HTR-8/SVneo (cell line): ENCODE measurements around the gene ORM1.

Source experiments
- DNase-seq: peaks from one replicate; pipeline ENCODE4 v3.0.0; 2011; ENCODE audit warnings: low spot score, mixed read lengths; ENCODE audit not compliant: insufficient read length
- FAIRE-seq: peaks from 2 replicates; lab custom pipeline; 2011; peaks lifted over from hg19 to GRCh38; lab: Jason Lieb, UNC

Gene ORM1

GRCh38 chr9:114303571-114303970, 19.3 kb upstream of the ORM1 start:
- FAIRE-seq, result no peak
- no peak for DNase-seq

- FAIRE-seq (no peak), DNase-seq (no peak)
Observed at GRCh38 chr9:114303977-114304376, 18.9 kb upstream of the ORM1 start.

- DNase-seq (no peak), FAIRE-seq (no peak)
Observed at GRCh38 chr9:114304416-114305188, 18.3 kb upstream of the ORM1 start.

DNA sequence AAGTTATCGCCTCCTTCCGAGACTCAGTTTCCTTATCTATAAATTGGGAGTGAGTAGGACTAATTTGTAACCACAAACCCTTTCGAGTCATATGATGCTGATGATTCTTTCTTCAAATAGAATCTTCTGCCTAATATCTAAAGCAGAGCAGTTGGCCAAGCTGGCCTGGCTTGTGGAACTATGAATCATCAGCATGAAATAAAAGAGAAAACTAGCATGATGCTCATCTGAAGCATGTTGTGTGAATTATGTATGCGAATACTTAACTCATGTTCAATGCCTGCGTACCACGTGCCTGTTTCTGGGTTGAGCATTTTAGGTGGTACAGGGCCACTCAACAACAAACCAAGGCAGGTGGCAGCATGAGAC, 15.0 kb upstream of the ORM1 start:
- FAIRE-seq (no peak), DNase-seq (no peak)

- no peak for DNase-seq
- FAIRE-seq, result no peak
Observed at GRCh38 chr9:114308361-114308950, 14.4 kb upstream of the ORM1 start.

DNA sequence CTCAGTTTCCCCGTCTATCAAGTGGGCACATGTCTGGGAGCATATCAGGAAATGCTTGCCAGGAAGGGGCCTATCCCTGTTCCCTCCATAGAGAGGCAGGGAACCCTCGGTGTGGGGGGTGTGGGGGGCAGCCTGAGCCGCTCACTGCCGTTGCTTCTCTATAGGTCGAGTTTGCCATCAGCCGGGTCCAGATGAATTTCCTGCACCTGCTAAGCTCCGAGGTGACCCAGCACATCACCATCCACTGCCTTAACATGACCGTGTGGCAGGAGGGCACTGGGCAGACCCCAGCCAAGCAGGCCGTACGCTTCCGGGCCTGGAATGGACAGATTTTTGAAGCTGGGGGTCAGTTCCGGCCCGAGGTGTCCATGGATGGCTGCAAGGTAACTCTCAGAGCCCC, 13.8 kb upstream of the ORM1 start:
- no peak for FAIRE-seq

GRCh38 chr9:114310471-114311450, 12.1 kb upstream of the ORM1 start:
- no peak for DNase-seq
- no peak for FAIRE-seq

More for the DNA sequence above, 13.8 kb upstream of the ORM1 start:
- no peak for DNase-seq

DNA sequence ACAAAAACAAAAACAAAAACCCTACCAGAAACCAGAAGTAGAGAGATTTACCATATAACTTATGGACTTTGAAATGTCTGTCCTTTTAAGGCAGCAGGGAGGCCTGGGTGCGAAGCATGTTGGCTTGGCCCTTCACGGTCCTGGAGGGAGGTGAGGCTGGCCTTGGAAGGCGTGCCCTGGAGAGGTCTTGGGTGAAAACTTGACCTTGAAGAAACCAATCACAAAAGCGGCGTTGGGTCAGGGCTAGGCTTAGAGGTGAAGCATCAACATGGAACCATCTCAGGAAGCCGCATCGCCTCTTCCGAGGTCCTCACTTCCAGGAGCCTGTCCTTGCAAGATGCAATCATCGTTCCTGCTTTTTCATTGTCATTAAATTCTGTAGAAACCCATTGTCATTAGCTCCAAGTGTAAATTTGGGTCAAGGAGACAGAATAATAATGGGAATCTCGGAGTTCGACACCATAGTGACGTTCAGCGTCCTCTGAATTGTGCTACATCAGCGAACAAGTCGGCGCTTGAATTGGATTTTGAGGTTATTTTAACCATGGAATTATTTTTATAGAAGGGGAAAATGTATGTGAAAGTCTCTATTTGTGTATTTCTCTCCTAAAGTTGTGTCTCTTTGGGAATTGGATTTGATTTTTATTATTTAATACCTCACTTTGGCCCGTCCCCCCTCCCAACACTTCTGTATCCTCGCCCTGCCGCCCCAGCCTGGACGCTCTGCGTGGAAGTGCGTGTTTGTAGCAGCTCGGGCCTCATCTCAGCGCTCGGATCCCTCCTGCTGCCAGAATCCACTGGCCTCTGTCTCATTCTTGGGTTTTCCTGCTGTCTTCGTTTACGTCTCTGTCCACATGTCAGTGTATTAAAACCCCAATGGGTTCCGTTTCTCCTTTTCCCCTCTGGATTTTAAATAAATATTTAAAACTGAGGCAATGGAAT, 11.1 kb upstream of the ORM1 start:
- FAIRE-seq (no peak), DNase-seq (no peak)

GRCh38 chr9:114312513-114312875, 10.4 kb upstream of the ORM1 start:
- FAIRE-seq (no peak), DNase-seq (no peak)

- FAIRE-seq (no peak), DNase-seq (no peak)
Observed at GRCh38 chr9:114313186-114313585, 9.7 kb upstream of the ORM1 start.

DNA sequence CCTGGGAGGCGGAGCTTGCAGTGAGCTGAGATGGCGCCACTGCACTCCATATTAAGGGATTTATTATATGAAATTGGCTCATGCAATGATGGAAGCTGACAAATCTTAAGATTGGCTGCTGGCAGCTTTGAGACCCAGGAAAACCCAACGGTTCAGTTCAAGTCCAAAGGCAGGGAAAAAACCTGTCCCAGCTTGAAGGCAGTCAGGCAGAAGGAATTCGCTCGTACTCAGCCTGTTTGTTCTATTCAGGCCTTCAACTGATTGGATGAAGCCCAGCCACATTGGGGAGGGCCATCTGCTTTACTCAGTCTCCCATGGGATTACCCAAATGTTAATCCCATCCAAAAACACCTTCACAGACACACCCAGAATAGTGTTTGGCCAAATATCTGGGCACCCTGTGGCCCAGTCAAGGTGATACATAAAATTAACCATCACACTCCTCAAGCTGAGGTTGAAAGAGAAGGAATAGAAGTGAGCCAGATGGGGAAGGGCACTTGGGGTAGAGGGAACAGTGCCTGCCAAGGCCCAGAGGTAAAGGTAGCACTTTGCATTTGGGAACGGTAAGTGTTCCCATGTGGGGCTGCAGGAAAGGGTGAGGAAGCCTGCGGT, 8.5 kb upstream of the ORM1 start:
- no peak for FAIRE-seq
- DNase-seq, result no peak

DNA sequence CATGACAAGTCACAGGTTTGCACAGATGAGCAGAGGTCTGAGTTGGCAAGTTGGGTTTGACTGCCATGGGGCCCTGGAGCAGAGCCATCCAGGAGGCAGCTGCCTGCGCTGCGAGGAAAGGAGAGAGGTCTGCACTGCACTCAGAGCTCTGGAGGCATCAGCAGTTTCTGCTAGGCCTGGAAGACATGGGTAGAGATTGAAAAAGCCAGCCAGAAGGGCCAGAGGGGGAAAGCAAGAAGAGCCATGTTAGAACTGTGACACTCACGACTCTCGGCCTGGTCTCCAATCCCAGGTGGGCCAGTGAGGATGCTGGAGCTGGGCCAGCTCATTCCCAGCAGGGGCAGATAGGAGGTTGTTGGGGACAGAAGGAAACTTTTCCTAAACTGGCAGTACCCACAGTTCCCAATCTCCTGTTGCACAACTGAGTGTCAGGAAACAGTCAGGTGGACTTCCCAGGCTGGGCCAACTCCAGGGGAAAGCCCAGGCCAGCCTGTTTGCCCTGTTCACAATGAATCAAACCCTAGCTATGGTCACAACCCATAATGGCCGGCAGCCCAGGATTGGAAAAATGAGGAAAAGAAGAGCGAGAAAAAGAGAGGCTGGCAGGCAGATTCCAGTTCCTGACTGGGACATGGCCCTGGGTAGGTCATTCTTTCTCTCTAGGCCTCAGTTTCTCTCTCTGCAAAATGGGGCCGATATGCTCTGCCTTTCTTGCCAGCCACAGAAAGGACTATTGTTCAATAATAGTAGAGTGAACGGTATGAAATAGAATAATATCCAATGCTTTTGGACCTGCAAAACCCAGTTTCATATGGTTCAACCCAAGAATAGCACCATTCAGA, 7.8 kb upstream of the ORM1 start:
- DNase-seq (no peak), FAIRE-seq (no peak)

DNA sequence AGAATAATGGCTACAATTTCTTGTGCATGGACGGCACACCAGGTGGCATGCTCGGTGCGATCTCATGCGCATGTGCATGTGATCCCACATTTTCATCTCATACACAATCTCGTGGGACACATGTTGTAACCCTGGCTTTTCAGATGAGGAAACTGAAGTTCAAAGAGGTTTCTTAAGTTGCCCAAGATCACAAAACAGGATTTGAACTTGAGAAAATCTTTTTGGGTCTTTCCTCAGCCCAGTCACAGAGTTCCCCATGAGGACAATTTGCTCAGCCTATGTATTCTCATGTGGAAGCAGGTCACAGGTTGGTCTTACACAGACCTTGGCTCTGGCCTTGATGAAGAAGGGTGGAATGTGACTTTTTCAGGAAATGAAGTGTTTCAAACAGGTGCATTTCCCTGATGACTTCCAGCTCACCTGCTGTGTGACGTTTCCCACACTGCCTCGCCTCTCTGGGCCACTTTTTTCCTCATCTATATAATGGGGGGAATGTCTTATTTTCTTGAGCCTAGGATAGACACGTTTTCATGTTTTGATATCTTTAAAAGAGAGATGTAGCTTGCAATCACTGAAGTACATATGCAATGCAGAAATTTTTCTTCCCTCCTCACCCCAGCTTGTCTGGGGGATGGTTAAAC, 7.1 kb upstream of the ORM1 start:
- no peak for DNase-seq
- FAIRE-seq, result no peak

DNA sequence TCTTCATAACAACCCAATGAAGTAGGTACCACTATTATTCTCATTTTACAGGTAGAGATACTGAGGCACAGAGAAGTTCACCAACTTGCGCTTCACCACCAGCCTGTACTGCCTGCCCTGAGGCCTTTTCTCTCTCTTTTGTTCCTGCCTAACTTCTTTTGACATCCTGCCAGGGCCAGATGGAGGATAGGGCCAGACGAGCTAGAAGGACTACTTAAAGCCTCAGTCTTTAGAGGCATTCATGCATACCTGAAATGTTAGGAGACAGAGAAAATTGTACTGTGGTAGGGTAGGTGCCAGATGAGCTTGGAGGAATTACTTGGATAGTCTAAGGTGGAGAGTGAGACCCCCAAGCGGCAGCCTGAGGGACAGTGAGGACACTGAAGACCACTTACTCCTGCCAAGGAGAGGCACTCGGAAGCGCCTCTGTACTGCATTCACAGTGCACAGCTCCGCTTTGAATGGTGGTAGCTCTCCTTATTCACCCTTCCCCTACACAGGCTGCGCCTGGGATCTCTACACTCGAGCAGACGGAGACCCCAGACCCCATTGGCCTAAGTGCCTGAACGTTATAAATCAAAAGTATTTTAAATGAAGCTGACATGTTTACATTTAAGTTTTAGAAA, 6.2 kb upstream of the ORM1 start:
- DNase-seq (no peak), FAIRE-seq (no peak)

- DNase-seq, result no peak
- no peak for FAIRE-seq
Observed at GRCh38 chr9:114317665-114318357, 5.1 kb upstream of the ORM1 start.

- FAIRE-seq (no peak), DNase-seq (no peak)
Observed at GRCh38 chr9:114318416-114318815, 4.5 kb upstream of the ORM1 start.

- no peak for FAIRE-seq
- DNase-seq, result no peak
Observed at GRCh38 chr9:114319147-114319546, 3.8 kb upstream of the ORM1 start.
